Left lobe of liver (tissue), 2 donors: Measurements from ENCODE around the gene EFNA5. TPM values are rescaled to one million over a fixed set of nuclear protein-coding genes. Genes with fewer than 3 reads are reported as not detected.

Source experiments
- ATAC-seq: fragments of 200-7000 bp; cut with Tn5 transposase; one replicate; pipeline ENCODE4 v1.9.1; 2020; ENCODE audit warnings: mild to moderate bottlenecking, moderate library complexity
- DNase-seq: peaks from one replicate; pipeline ENCODE4 v3.0.0-alpha.2; 2020; ENCODE audit warnings: low spot score
- total RNA-seq: library from RNA; stranded (reverse); gene quantifications from one replicate; pipeline ENCODE4 v1.2.1, GENCODE V29; 2021
- donor health status: DM: no; HTN: no; CAD: no; lungs with moderate emphysema.
- donor health status: DM: no; HTN: yes; CAD: no.

EFNA5 gene
- total RNA-seq, 1 donor from 2014 or later: 0.60 TPM

- DNase-seq: no peak
- ATAC-seq: no peak
These were observed 115.8 kb downstream of the EFNA5 start for GRCh38 chr5:107554776-107555424.

DNA sequence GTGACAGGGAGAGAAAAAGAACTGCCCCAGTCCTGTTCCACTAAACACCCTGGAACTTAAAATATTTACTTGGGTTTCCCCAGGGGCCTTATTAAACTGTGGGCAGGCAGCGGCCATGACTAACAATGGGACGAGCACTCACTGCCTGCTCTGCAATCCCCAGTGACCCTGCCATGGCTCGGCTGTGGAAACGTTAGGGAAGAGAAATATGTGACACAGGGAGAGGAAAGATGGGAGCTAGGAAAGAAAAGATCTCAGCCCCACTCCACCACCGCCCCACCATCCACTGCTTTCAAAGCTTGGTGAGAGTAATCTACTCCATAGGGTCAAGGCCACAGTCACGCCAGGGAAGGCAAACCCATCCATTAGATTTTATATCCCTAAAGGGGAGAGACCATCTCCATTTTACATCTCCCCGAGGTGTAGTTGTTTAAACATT, 117.6 kb downstream of the EFNA5 start:
- ATAC-seq (no peak), DNase-seq (no peak)

GRCh38 chr5:107551088-107551487, 119.6 kb downstream of the EFNA5 start:
- DNase-seq (no peak), ATAC-seq (no peak)

GRCh38 chr5:107549567-107549966, 121.2 kb downstream of the EFNA5 start:
- ATAC-seq (no peak), DNase-seq (no peak)

DNA sequence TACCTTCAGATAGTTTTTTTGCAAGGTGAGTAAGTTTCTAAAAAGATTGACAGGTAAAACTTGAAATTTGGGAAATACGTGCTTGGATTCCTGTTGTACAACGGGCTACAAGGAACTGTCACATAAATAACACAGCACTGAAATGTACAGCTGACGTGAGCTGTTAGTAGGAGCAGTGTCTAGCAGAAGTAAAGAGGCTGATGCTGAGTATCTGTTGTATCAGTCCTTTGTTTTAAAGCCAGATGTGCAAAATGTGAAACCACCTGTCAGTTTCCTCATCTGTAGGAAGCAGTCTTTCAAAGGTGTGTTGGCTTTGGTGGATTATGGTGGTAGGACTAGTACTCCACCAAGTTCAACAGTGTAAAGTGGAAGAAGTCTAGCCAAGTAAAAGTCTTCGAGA, 122.3 kb downstream of the EFNA5 start:
- ATAC-seq: no peak
- no peak for DNase-seq

DNA sequence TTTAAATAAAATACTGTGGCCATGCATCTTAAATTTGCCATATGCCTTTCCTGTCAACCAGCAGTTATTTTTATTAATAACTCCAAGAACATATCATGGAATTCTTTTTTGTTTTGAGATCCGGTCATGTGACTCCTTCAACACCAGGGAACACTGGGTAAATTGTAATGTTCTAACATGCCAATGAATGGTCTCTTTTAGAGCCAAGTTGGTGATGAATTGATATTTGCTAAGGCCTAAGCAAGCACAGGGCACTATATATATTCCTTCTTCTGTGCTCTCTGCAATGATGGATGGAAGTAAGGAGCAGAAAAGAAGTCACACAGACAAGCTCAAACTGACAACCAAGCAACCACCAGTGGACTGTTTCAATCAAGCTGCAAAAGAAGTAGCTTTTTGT, 124.0 kb downstream of the EFNA5 start:
- DNase-seq (no peak), ATAC-seq (no peak)

DNA sequence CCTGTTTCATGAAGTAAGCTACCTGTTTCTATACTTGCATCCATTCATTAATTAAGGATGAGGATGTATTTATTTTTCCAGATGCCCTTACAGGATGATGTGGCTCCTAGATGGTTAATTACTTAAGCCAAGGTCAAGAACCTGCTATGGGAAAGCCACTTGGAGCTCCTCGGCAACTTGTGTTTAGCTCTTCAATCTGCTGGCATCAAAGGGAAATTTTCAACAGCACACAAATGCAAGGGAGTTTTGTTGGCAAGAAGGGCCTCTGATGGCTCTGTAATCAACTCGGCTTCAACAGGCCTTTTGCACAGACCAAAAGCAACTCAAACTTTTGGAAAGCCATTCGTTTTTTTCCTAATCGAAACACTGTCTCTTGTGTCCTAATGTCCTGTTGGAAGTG, 125.3 kb downstream of the EFNA5 start:
- no peak for ATAC-seq
- DNase-seq: no peak

- ATAC-seq: no peak
- no peak for DNase-seq
These were observed 125.8 kb downstream of the EFNA5 start for GRCh38 chr5:107544967-107545366.

GRCh38 chr5:107544476-107544875, 126.3 kb downstream of the EFNA5 start:
- ATAC-seq (no peak), DNase-seq (no peak)

- DNase-seq (no peak), ATAC-seq (no peak)
These were observed 126.9 kb downstream of the EFNA5 start for GRCh38 chr5:107543868-107544267.

DNA sequence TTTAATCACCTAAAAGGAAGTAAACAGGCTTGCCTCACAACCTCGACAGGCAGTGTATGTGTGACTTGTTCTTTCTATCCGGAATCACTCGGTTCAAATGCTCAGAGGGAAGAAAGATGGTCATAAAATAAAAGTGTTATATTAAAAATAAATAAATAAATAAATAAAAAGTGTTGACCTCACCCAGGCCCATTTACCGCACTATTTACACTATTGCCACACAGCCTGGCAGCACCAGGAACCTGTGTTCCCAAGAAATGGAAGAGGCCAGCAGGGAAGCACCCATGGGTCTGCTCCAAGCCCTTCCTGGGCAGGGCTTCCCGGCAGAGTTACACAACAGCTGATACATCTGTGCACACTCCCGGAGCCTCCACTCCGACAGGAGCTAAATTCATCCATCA, 127.9 kb downstream of the EFNA5 start:
- DNase-seq (peak; percentile 89), ATAC-seq (peak; percentile 99)

GRCh38 chr5:107542428-107542827, 128.3 kb downstream of the EFNA5 start:
- DNase-seq: peak; percentile 50
- peak; percentile 41 for ATAC-seq

- ATAC-seq: no peak
- no peak for DNase-seq
These were observed 129.3 kb downstream of the EFNA5 start for GRCh38 chr5:107541400-107541799.

GRCh38 chr5:107539726-107540330, 130.9 kb downstream of the EFNA5 start:
- DNase-seq (no peak), ATAC-seq (no peak)

GRCh38 chr5:107538805-107539445, 131.8 kb downstream of the EFNA5 start:
- ATAC-seq: no peak

DNA sequence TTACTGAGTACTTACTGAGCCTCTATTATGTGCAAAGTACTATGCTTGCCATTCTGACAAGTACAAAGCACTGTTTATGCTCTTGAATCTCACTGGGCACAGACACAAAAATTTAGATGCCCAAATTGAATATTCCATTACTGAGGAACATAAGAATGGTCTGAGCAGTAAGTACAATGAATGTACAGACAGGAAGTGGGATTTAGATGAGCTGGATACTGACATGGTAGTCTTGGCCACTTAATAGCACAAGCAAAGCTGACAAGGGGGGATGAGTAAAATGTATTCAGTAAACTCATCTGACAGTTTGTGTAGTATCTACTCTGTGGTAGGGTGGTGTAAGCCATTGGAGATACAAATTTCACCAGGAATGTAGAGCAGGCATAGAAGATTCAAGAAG, 132.4 kb downstream of the EFNA5 start:
- ATAC-seq (no peak), DNase-seq (no peak)

More at GRCh38 chr5:107538805-107539445, 131.8 kb downstream of the EFNA5 start:
- DNase-seq: no peak

- DNase-seq (no peak), ATAC-seq (no peak)
These were observed 134.9 kb downstream of the EFNA5 start for GRCh38 chr5:107535849-107536248.

GRCh38 chr5:107533910-107534876, 136.5 kb downstream of the EFNA5 start:
- ATAC-seq (no peak), DNase-seq (no peak)

- DNase-seq (no peak), ATAC-seq (no peak)
These were observed 137.8 kb downstream of the EFNA5 start for GRCh38 chr5:107532916-107533315.

GRCh38 chr5:107532169-107532878, 138.4 kb downstream of the EFNA5 start:
- DNase-seq: no peak
- no peak for ATAC-seq
